ENCODE data around the gene ROBO3. TPM values are rescaled to one million over a fixed set of nuclear protein-coding genes. Genes with fewer than 3 reads are reported as not detected.
A peak's percentile ranks its signal among the peaks of the same experiment; 100 is the strongest.

ROBO3 gene
- total and polyA plus RNA-seq, 2 experiments from 2014 or later = 12.1 TPM

DNA sequence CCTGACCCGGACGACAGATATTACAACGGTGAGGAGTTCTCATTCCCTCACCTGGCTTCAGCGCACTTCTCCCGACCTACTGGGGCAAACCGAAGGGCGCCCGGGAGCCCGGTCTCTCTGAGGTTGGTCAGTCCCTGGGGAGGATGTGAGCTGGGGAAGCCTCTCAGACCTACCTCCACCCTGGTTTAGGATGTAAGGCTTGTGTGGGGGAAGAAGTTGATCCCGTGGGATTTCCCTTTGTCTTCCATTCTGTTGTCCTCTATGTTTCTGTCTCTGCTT is 12.3 kb downstream of the ROBO3 start:
- Histone ChIP-seq H3F3A (ENCODE audit: insufficient read depth) (no peaks in the 10 kb centered on the region), H4K20me1 (ENCODE audit: insufficient read depth) (no peaks in the 10 kb centered on the region), H3K9ac (no peak overlapping the region), H3K9me3 (ENCODE audit: low read depth) (no peaks in the 10 kb centered on the region), H3K4me3 (no peak overlapping the region), H3K36me3 (ENCODE audit: low read depth) (no peaks in the 10 kb centered on the region), H3K27ac (no peak overlapping the region), H3K27me3 (replicated peaks; ENCODE audit: insufficient read depth) (0 out of 2 replicates have a peak, but pooled peaks cover under 1% of the 10 kb centered on the region), H3K4me2 (ENCODE audit: unreplicated experiment) (no peak overlapping the region), H3K9me2 (ENCODE audit: insufficient read depth) (no peaks in the 10 kb centered on the region), H3K4me1 (ENCODE audit: insufficient read depth) (no peaks in the 10 kb centered on the region), H2AFZ (peak overlapping the region; percentile 90; the same call in 1 of the 2 replicates), H3K79me2 (ENCODE audit: insufficient read depth) (no peaks in the 10 kb centered on the region)
- TF ChIP-seq EZH2phosphoT487 (IDR thresholded peaks at IDR 0.05; ENCODE audit: insufficient read depth, low read depth) (no peak), EZH2 (IDR thresholded peaks at IDR 0.05; ENCODE audit: insufficient read depth, poor library complexity, severe bottlenecking) (no peak)
- in situ Hi-C loops (cut with MboI) = no loop called here
- WGBS, 2 experiments (ENCODE audit: low coverage in 1 of 2, low lambda C conversion rate in 2 of 2, missing lambda C conversion rate in 2 of 2) = 26 to 42% methylated on average over 10 of the region's 10 CpGs
- DNase-seq = no peak

DNA sequence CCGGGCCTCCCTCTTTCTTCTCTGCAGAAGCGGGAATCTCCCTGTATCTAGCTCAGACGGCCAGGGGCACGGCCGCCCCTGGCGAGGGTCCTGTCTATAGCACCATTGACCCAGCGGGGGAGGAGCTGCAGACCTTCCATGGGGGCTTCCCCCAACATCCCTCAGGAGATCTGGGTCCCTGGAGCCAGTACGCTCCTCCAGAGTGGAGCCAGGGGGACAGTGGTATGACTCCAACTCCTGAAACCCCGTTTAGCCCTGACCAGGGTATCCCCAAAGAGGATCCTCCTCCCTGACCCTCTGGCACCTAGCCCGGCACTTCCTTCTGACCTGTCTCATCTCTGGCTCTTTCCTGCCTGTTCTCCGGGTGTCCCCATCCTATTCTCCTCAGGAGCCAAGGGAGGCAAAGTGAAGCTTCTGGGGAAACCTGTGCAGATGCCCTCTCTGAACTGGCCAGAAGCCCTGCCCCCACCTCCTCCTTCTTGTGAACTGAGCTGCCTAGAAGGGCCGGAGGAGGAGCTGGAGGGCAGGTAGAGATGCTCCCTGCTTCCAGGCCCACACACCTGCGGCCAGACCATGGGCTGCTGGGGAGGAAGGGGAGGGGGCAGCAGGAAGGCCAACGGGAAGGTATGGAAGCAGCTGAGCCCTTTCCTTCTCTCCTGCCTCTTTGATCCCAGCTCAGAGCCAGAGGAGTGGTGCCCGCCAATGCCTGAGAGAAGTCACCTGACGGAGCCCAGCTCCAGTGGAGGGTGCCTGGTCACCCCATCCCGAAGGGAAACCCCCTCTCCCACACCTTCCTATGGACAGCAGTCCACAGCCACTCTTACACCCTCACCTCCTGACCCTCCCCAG is 12.9 kb downstream of the ROBO3 start:
- no peak overlapping the region for H3K4me2 ChIP-seq (ENCODE audit: unreplicated experiment)
- H3K27me3 ChIP-seq (replicated peaks; ENCODE audit: insufficient read depth) = no peaks in the 10 kb centered on the region
- no peak for DNase-seq
- H3K36me3 ChIP-seq (ENCODE audit: low read depth) = no peaks in the 10 kb centered on the region
- no peaks in the 10 kb centered on the region for H3K9me3 ChIP-seq (ENCODE audit: low read depth)
- in situ Hi-C loops (cut with MboI) = no loop called here
- H3K79me2 ChIP-seq (ENCODE audit: insufficient read depth) = no peaks in the 10 kb centered on the region
- H3K9ac ChIP-seq = no peak overlapping the region
- no peaks in the 10 kb centered on the region for H4K20me1 ChIP-seq (ENCODE audit: insufficient read depth)
- TF ChIP-seq EZH2 (IDR thresholded peaks at IDR 0.05; ENCODE audit: insufficient read depth, poor library complexity, severe bottlenecking) (no peak), EZH2phosphoT487 (IDR thresholded peaks at IDR 0.05; ENCODE audit: insufficient read depth, low read depth) (no peak)
- no peak overlapping the region for H2AFZ ChIP-seq
- H3K27ac ChIP-seq = no peak overlapping the region
- no peak overlapping the region for H3K4me3 ChIP-seq
- H3K4me1 ChIP-seq (ENCODE audit: insufficient read depth) = no peaks in the 10 kb centered on the region
- H3K9me2 ChIP-seq (ENCODE audit: insufficient read depth) = no peaks in the 10 kb centered on the region
- WGBS, 2 experiments (ENCODE audit: low coverage in 1 of 2, low lambda C conversion rate in 2 of 2, missing lambda C conversion rate in 2 of 2) = 65 to 68% methylated on average over 15 to 17 of the region's 17 CpGs
- H3F3A ChIP-seq (ENCODE audit: insufficient read depth) = no peaks in the 10 kb centered on the region

DNA sequence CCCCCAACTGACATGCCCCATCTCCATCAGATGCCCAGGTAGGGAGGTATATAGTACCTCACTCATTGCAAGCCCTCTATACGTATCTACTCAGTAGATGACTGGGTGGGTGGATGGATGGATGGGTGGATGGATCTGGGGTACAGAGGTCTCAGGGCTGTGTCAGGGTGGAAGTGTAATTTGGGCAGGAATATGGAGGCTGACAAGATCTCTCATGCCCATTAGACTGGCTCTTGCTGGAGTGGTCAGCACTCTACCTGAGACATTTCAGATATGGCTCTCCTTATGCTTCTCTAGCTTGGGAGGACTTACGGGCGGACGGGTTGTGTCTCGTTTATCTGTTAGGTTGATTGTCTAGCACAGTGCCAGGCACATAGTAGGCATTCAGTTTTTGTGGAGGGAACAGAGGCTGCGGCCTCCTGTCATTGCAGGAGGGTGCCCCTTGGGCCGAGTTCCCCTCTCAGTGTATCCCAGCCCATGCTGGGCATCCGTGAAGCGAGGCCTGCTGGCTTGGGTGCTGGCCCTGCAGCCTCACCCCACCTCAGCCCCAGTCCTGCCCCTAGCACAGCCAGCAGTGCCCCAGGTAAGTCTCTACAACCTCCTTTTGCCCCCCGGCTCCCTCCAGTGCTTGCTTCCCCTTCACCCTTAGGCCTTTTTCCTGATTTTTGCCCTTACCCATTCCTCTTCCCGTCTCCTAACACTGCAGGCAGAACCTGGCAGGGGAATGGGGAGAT is 13.7 kb downstream of the ROBO3 start:
- Histone ChIP-seq H3K9me3 (ENCODE audit: low read depth) (no peaks in the 10 kb centered on the region), H3K9ac (no peak overlapping the region), H2AFZ (no peak overlapping the region), H3F3A (ENCODE audit: insufficient read depth) (no peaks in the 10 kb centered on the region), H4K20me1 (ENCODE audit: insufficient read depth) (no peaks in the 10 kb centered on the region), H3K27me3 (replicated peaks; ENCODE audit: insufficient read depth) (no peaks in the 10 kb centered on the region), H3K4me2 (ENCODE audit: unreplicated experiment) (no peak overlapping the region), H3K79me2 (ENCODE audit: insufficient read depth) (no peaks in the 10 kb centered on the region), H3K9me2 (ENCODE audit: insufficient read depth) (no peaks in the 10 kb centered on the region), H3K4me1 (ENCODE audit: insufficient read depth) (no peaks in the 10 kb centered on the region), H3K27ac (no peak overlapping the region), H3K36me3 (ENCODE audit: low read depth) (no peaks in the 10 kb centered on the region), H3K4me3 (no peak overlapping the region)
- no peak for DNase-seq
- in situ Hi-C loops (cut with MboI) = no loop called here
- no peak for TF ChIP-seq EZH2 (IDR thresholded peaks at IDR 0.05; ENCODE audit: insufficient read depth, poor library complexity, severe bottlenecking)
- TF ChIP-seq EZH2phosphoT487 (IDR thresholded peaks at IDR 0.05; ENCODE audit: insufficient read depth, low read depth) = no peak
- WGBS, 2 experiments (ENCODE audit: low coverage in 1 of 2, low lambda C conversion rate in 2 of 2, missing lambda C conversion rate in 2 of 2) = 89 to 93% methylated on average over 11 of the region's 11 CpGs

DNA sequence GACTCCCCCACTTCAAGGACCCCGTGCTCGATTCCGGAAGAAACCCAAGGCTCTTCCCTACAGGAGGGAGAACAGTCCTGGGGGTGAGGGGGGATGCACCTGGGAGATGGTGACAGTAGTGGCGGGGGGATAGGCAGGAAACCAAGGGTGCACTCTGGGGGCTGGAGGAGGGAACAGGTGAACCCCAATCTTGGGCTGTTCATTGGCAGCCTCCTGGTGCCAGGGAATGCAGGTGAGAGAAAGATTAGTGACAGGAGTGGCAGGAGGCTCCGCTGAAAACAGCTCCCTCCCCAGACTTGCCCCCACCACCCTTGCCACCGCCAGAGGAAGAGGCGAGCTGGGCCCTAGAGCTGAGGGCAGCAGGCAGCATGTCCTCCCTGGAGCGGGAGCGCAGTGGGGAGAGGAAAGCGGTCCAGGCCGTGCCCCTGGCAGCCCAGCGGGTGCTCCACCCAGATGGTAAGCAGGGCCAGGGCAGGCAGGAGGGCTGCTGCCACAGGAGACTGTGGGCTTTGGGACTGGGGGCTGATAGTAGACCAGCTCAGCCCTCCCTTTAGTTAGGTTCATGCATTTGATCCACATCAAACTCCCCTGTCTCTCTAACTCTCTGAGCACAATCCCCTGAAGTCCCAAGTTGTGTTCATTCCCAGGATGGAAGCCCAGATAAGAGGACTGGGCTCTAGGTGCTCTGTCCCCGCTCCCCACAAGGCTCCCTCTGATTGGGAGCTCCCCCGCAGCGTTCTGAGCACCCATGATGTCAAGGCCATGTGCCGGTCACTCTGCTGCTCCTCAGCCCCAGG is 14.5 kb downstream of the ROBO3 start:
- WGBS, 2 experiments (ENCODE audit: low coverage in 1 of 2, low lambda C conversion rate in 2 of 2, missing lambda C conversion rate in 2 of 2) = 94 to 95% methylated on average over 15 to 16 of the region's 16 CpGs
- Histone ChIP-seq H3F3A (ENCODE audit: insufficient read depth) (no peaks in the 10 kb centered on the region), H3K36me3 (ENCODE audit: low read depth) (no peaks in the 10 kb centered on the region), H3K27me3 (replicated peaks; ENCODE audit: insufficient read depth) (no peaks in the 10 kb centered on the region), H3K4me2 (ENCODE audit: unreplicated experiment) (no peak overlapping the region), H4K20me1 (ENCODE audit: insufficient read depth) (no peaks in the 10 kb centered on the region), H3K9ac (no peak overlapping the region), H3K4me1 (ENCODE audit: insufficient read depth) (no peaks in the 10 kb centered on the region), H2AFZ (no peak overlapping the region), H3K4me3 (no peak overlapping the region), H3K79me2 (ENCODE audit: insufficient read depth) (no peaks in the 10 kb centered on the region), H3K27ac (no peak overlapping the region), H3K9me3 (ENCODE audit: low read depth) (no peaks in the 10 kb centered on the region), H3K9me2 (ENCODE audit: insufficient read depth) (no peaks in the 10 kb centered on the region)
- in situ Hi-C loops (cut with MboI) = no loop called here
- no peak for DNase-seq
- no peak for TF ChIP-seq EZH2 (IDR thresholded peaks at IDR 0.05; ENCODE audit: insufficient read depth, poor library complexity, severe bottlenecking)
- TF ChIP-seq EZH2phosphoT487 (IDR thresholded peaks at IDR 0.05; ENCODE audit: insufficient read depth, low read depth) = no peak

All from GM23248 (cell line).